WTC11 (cell line): ENCODE results near the gene C1QTNF1.

ENCODE experiments used
- GABPB1 ChIP-seq: sonication (generic); formaldehyde crosslinking; IDR thresholded peaks from 2 replicates; pipeline ENCODE4 v1.8.1; 2023; ENCODE audit warnings: mild to moderate bottlenecking, missing genetic modification reagents
- GTF2I ChIP-seq: fragments of 250-450 bp; sonication (Bioruptor Pico); conservative IDR thresholded peaks from 2 replicates; pipeline ENCODE4 v1.4.0; 2021; ENCODE audit warnings: mild to moderate bottlenecking
- MYBL2 ChIP-seq: sonication (generic); formaldehyde crosslinking; IDR thresholded peaks from 2 replicates; pipeline ENCODE4 v1.8.1; 2023; ENCODE audit warnings: mild to moderate bottlenecking, moderate library complexity, missing genetic modification reagents
- NFYB ChIP-seq: sonication (generic); formaldehyde crosslinking; conservative IDR thresholded peaks from 2 replicates; pipeline ENCODE4 v1.8.0; 2022; ENCODE audit warnings: low read depth, missing genetic modification reagents
- SP1 ChIP-seq: sonication (generic); formaldehyde crosslinking; conservative IDR thresholded peaks from 2 replicates; pipeline ENCODE4 v1.8.1; 2022; ENCODE audit warnings: missing genetic modification reagents
- TCF7 ChIP-seq: sonication (generic); formaldehyde crosslinking; IDR thresholded peaks from 2 replicates; pipeline ENCODE4 v1.8.0; 2022; ENCODE audit warnings: mild to moderate bottlenecking, low read depth, missing genetic modification reagents, moderate library complexity
- TF ChIP-seq, protein P1 (sequence below): fragments of 200-600 bp; IDR thresholded peaks from 2 replicates; pipeline ENCODE4 v1.8.0; 2022; ENCODE audit warnings: antibody characterized with exemption
- TF ChIP-seq, protein P2 (sequence below): sonication (generic); formaldehyde crosslinking; IDR thresholded peaks from 2 replicates; pipeline ENCODE4 v1.8.0; 2022; ENCODE audit warnings: missing genetic modification reagents
- TF ChIP-seq, protein P3 (sequence below): sonication (generic); formaldehyde crosslinking; conservative IDR thresholded peaks from 2 replicates; pipeline ENCODE4 v1.8.1; 2023; ENCODE audit warnings: mild to moderate bottlenecking, low read depth, missing genetic modification reagents, moderate library complexity
- TF ChIP-seq, protein P4 (sequence below): sonication (generic); formaldehyde crosslinking; IDR thresholded peaks from 2 replicates; pipeline ENCODE4 v1.8.1; 2022; ENCODE audit warnings: mild to moderate bottlenecking, missing genetic modification reagents, moderate library complexity, borderline replicate concordance

DNA sequence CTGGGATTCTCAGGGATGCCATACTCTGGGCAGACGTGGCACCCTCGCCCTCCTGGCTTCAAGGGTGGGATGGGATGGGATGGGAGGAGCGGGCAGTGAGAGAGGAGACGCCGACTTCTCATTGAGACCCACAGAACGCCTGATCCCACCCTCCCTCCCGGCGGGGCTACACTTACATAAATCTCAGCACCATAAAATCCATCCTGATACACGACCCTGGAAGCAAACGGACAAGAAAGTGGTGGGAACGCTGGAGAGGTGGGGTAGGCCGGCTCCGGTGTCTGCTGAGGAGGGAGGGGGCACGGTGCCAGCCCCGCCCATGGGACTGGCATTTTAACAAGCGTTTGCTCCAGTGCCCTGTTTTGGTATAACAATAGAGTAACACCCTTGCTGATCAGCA lies 72.5 kb downstream of the C1QTNF1 start:
- TF ChIP-seq GABPB1 (CRISPR knock-in tag) (no peak), MYBL2 (CRISPR knock-in tag) (no peak), TCF7 (no peak), NFYB (no peak), GTF2I (CRISPR knock-in tag) (no peak), SP1 (no peak)
- TF ChIP-seq, protein P1, sequence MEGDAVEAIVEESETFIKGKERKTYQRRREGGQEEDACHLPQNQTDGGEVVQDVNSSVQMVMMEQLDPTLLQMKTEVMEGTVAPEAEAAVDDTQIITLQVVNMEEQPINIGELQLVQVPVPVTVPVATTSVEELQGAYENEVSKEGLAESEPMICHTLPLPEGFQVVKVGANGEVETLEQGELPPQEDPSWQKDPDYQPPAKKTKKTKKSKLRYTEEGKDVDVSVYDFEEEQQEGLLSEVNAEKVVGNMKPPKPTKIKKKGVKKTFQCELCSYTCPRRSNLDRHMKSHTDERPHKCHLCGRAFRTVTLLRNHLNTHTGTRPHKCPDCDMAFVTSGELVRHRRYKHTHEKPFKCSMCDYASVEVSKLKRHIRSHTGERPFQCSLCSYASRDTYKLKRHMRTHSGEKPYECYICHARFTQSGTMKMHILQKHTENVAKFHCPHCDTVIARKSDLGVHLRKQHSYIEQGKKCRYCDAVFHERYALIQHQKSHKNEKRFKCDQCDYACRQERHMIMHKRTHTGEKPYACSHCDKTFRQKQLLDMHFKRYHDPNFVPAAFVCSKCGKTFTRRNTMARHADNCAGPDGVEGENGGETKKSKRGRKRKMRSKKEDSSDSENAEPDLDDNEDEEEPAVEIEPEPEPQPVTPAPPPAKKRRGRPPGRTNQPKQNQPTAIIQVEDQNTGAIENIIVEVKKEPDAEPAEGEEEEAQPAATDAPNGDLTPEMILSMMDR = no peak
- TF ChIP-seq, protein P2, sequence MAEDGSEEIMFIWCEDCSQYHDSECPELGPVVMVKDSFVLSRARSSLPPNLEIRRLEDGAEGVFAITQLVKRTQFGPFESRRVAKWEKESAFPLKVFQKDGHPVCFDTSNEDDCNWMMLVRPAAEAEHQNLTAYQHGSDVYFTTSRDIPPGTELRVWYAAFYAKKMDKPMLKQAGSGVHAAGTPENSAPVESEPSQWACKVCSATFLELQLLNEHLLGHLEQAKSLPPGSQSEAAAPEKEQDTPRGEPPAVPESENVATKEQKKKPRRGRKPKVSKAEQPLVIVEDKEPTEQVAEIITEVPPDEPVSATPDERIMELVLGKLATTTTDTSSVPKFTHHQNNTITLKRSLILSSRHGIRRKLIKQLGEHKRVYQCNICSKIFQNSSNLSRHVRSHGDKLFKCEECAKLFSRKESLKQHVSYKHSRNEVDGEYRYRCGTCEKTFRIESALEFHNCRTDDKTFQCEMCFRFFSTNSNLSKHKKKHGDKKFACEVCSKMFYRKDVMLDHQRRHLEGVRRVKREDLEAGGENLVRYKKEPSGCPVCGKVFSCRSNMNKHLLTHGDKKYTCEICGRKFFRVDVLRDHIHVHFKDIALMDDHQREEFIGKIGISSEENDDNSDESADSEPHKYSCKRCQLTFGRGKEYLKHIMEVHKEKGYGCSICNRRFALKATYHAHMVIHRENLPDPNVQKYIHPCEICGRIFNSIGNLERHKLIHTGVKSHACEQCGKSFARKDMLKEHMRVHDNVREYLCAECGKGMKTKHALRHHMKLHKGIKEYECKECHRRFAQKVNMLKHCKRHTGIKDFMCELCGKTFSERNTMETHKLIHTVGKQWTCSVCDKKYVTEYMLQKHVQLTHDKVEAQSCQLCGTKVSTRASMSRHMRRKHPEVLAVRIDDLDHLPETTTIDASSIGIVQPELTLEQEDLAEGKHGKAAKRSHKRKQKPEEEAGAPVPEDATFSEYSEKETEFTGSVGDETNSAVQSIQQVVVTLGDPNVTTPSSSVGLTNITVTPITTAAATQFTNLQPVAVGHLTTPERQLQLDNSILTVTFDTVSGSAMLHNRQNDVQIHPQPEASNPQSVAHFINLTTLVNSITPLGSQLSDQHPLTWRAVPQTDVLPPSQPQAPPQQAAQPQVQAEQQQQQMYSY = no peak
- TF ChIP-seq, protein P3, sequence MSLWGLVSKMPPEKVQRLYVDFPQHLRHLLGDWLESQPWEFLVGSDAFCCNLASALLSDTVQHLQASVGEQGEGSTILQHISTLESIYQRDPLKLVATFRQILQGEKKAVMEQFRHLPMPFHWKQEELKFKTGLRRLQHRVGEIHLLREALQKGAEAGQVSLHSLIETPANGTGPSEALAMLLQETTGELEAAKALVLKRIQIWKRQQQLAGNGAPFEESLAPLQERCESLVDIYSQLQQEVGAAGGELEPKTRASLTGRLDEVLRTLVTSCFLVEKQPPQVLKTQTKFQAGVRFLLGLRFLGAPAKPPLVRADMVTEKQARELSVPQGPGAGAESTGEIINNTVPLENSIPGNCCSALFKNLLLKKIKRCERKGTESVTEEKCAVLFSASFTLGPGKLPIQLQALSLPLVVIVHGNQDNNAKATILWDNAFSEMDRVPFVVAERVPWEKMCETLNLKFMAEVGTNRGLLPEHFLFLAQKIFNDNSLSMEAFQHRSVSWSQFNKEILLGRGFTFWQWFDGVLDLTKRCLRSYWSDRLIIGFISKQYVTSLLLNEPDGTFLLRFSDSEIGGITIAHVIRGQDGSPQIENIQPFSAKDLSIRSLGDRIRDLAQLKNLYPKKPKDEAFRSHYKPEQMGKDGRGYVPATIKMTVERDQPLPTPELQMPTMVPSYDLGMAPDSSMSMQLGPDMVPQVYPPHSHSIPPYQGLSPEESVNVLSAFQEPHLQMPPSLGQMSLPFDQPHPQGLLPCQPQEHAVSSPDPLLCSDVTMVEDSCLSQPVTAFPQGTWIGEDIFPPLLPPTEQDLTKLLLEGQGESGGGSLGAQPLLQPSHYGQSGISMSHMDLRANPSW (CRISPR knock-in tag) = no peak
- TF ChIP-seq, protein P4, sequence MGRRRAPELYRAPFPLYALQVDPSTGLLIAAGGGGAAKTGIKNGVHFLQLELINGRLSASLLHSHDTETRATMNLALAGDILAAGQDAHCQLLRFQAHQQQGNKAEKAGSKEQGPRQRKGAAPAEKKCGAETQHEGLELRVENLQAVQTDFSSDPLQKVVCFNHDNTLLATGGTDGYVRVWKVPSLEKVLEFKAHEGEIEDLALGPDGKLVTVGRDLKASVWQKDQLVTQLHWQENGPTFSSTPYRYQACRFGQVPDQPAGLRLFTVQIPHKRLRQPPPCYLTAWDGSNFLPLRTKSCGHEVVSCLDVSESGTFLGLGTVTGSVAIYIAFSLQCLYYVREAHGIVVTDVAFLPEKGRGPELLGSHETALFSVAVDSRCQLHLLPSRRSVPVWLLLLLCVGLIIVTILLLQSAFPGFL (CRISPR knock-in tag) = no peak
